Gastroesophageal sphincter (tissue), 4 donors: ENCODE data around the gene CLASP2. TPM values are rescaled to one million over a fixed set of nuclear protein-coding genes. Genes with fewer than 3 reads are reported as not detected.

ENCODE experiments used
- ATAC-seq: fragments of 150-250 bp; one replicate; pipeline ENCODE4 v1.9.1; 2016; ENCODE audit warnings: mild to moderate bottlenecking, moderate library complexity
- H3K27ac ChIP-seq, 4 donors: fragments of 200-600 bp; sonication (generic) in 3 of 4; 1 replicate in 3 of 4; 2 replicates in 1 of 4; pipeline ENCODE4 v1.5.1; 2016 to 2019
- H3K27me3 ChIP-seq: fragments of 200-600 bp; sonication (generic); one replicate; pipeline ENCODE4 v1.5.1; 2019
- H3K36me3 ChIP-seq, 2 donors: fragments of 200-600 bp; sonication (generic); one replicate each; pipeline ENCODE4 v1.5.1; 2019; ENCODE audit warnings: control low read depth in 1 of 2
- H3K4me1 ChIP-seq, 3 donors: fragments of 200-600 bp; sonication (generic); 1 replicate in 2 of 3; 2 replicates in 1 of 3; pipeline ENCODE4 v1.5.1; 2016 to 2019; ENCODE audit warnings: control low read depth in 2 of 3
- H3K4me3 ChIP-seq, 2 donors: fragments of 200-600 bp; sonication (generic); one replicate each; pipeline ENCODE4 v1.5.1; 2019; ENCODE audit warnings: mild to moderate bottlenecking in 1 of 2, moderate library complexity in 1 of 2
- H3K9me3 ChIP-seq, 3 donors: fragments of 200-600 bp; sonication (generic); one replicate each; pipeline ENCODE4 v1.5.1; 2017 to 2019; ENCODE audit warnings: control low read depth in 2 of 3
- EP300 ChIP-seq: sonication (generic); formaldehyde crosslinking; IDR thresholded peaks from one replicate; pipeline ENCODE4 v1.6.1; 2017; ENCODE audit warnings: antibody characterized with exemption, mild to moderate bottlenecking
- POLR2A ChIP-seq, 2 donors: fragments of 450-650 bp; IDR thresholded peaks; one replicate each; pipeline ENCODE4 v1.6.1; 2017; ENCODE audit warnings: antibody characterized with exemption in 2 of 2, mild to moderate bottlenecking in 2 of 2, moderate library complexity in 1 of 2
- POLR2AphosphoS5 ChIP-seq: sonication (generic); formaldehyde crosslinking; IDR thresholded peaks from one replicate; pipeline ENCODE4 v1.6.1; 2017; ENCODE audit warnings: antibody characterized with exemption
- WGBS, 2 donors: methylation state at CpG; one replicate each; pipeline ENCODE4 v1.1.5; 2018; ENCODE audit warnings: low coverage in 1 of 2; 5-methylcytosine and 5-hydroxymethylcytosine counted together
- total RNA-seq, 4 donors: library from RNA; depleted of rRNA; stranded (reverse); fragments of >200 nt; gene quantifications; one replicate each; pipeline ENCODE4 v1.1.0, GENCODE V29; 2016
- TF ChIP-seq, protein P1 (sequence below), 4 experiments: fragments of 200-600 bp in 2 of 4; fragments of 450-650 bp in 2 of 4; sonication (generic) in 1 of 4; IDR thresholded peaks; one replicate each; pipeline ENCODE4 v1.5.1; 2017 to 2019; ENCODE audit warnings: antibody characterized with exemption in 4 of 4, mild to moderate bottlenecking in 2 of 4, moderate library complexity in 2 of 4

CLASP2 gene
- total RNA-seq, 4 donors from 2014 or later = 45.3 to 90.7 (median 54.1) TPM

DNA sequence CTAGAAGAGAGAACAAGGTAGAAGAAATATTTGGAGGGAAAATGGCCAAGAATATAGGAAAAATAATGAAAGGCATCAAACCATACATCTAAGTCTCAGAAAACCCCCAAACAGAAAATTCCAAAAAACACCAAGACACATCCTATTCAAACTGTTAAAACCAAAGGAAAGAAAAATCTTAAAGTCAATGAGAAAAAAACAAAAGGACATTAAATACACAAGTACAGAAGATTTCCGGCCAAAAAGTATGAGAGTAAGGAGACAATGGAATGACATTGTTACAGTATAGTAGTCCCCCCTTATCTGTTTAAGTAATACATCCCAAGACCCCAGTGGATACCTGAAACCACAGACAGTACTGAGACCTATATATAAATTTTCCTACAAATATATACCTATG is 18.8 kb downstream of the CLASP2 start:
- H3K27ac ChIP-seq = no peak overlapping the region
- peaks cover 0 to 3% of the 10 kb centered on the region in 2 donors for H3K36me3 ChIP-seq
- TF ChIP-seq POLR2A (IDR thresholded peaks at IDR 0.05) (no peak), POLR2AphosphoS5 (no peak), EP300 (no peak)
- TF ChIP-seq, protein P1, sequence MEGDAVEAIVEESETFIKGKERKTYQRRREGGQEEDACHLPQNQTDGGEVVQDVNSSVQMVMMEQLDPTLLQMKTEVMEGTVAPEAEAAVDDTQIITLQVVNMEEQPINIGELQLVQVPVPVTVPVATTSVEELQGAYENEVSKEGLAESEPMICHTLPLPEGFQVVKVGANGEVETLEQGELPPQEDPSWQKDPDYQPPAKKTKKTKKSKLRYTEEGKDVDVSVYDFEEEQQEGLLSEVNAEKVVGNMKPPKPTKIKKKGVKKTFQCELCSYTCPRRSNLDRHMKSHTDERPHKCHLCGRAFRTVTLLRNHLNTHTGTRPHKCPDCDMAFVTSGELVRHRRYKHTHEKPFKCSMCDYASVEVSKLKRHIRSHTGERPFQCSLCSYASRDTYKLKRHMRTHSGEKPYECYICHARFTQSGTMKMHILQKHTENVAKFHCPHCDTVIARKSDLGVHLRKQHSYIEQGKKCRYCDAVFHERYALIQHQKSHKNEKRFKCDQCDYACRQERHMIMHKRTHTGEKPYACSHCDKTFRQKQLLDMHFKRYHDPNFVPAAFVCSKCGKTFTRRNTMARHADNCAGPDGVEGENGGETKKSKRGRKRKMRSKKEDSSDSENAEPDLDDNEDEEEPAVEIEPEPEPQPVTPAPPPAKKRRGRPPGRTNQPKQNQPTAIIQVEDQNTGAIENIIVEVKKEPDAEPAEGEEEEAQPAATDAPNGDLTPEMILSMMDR (IDR thresholded peaks at IDR 0.05) = no peak
- H3K9me3 ChIP-seq = peaks cover 0 to 13% (median 0%) of the 10 kb centered on the region in 3 donors
- H3K27me3 ChIP-seq = no peaks in the 10 kb centered on the region
- H3K4me1 ChIP-seq = no peaks in the 10 kb centered on the region
- no peak for ATAC-seq
- no peak overlapping the region for H3K4me3 ChIP-seq
- 96 to 100% methylated on average over 1 of the region's 1 CpG for WGBS, 2 donors

DNA sequence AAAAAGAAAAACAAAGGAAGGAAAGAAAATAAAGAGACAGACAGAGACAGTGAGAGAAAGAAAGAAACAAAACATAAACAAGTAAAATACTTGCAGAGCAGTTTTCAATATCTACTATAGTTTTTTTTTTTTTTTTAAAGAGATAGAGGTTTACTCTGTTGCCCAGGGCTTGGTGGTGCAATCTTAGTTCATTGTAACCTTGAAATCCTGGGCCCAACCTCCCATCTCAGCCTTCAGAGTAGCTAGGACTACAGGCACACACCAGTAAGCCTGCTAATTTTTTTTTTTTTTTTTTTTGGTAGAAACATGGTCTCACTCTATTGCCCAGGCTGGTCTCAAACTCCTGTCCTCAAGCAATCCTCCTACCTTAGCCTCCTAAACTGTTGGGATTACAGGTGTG is 23.1 kb downstream of the CLASP2 start:
- TF ChIP-seq POLR2A (IDR thresholded peaks at IDR 0.05) (no peak), POLR2AphosphoS5 (no peak), EP300 (no peak)
- TF ChIP-seq, protein P1 (IDR thresholded peaks at IDR 0.05) = no peak
- Histone ChIP-seq H3K9me3 (no peaks in the 10 kb centered on the region), H3K27ac (no peak overlapping the region), H3K4me3 (no peak overlapping the region), H3K36me3 (peaks cover 0 to 3% of the 10 kb centered on the region in 2 donors), H3K27me3 (no peaks in the 10 kb centered on the region), H3K4me1 (no peaks in the 10 kb centered on the region)
- no peak for ATAC-seq

DNA sequence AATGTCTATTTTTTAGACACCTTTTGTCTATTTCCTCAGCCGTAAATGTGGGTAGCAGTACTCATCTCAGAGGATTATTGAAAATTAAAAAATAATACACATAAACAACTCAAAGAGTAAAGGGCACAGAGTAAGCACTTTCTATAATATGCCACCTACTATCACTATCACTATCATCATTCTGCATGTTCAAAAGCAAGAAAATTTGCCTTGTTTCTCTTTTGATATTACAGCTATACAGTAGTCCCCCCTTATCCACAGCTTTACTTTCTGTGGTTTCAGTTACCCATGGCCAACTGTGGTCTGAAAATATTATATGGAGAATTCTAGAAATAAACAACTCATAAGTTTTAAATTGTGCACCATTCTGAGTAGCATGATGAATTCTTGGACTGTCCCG is 27.7 kb downstream of the CLASP2 start:
- 92 to 100% methylated on average over 2 of the region's 2 CpGs for WGBS, 2 donors
- no peaks in the 10 kb centered on the region for H3K36me3 ChIP-seq

DNA sequence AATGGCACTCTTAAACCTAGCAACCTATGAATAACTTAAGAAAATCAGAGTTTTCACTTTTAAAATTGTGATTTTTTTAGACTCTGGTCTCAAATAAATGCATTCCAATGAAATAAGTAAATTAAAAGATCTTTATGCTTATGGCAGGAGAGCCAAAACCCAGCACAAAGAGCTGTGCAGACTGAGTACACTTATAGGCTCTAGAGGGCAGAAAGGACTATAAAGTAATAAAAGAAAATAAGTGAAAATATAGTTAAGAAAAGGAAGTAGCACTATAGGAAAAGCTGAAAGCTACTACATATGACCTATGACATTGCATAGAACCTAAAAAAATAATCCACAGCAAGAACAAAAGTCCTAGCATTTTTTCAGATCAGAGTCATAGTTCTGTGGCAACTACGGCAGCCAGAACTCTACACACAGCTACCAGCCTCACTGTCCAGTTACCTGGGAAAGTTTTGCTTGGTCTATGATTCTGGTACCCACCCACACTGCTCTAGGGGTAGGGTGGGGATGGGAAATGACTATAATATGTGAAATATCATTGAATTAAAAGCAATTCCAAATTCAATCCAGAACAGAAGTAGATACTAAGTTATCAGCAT is 30.5 kb downstream of the CLASP2 start:
- no peaks in the 10 kb centered on the region for H3K4me1 ChIP-seq
- H3K9me3 ChIP-seq = no peaks in the 10 kb centered on the region
- H3K27ac ChIP-seq = no peak overlapping the region
- H3K27me3 ChIP-seq = no peaks in the 10 kb centered on the region
- H3K36me3 ChIP-seq = peaks cover 0 to 18% of the 10 kb centered on the region in 2 donors
- H3K4me3 ChIP-seq = no peak overlapping the region
- WGBS, 2 donors = 58% methylated on average over 1 of the region's 1 CpG; no CpG with 5 or more reads in 1 of the 2 donors
- TF ChIP-seq POLR2A (IDR thresholded peaks at IDR 0.05) (no peak), POLR2AphosphoS5 (no peak), EP300 (no peak)
- TF ChIP-seq, protein P1 (IDR thresholded peaks at IDR 0.05) = no peak
- no peak for ATAC-seq

More for the DNA sequence above, 27.7 kb downstream of the CLASP2 start:
- no peak overlapping the region for H3K27ac ChIP-seq
- TF ChIP-seq, protein P1 (IDR thresholded peaks at IDR 0.05) = no peak
- TF ChIP-seq EP300 (no peak), POLR2A (IDR thresholded peaks at IDR 0.05) (no peak), POLR2AphosphoS5 (no peak)
- H3K9me3 ChIP-seq = no peaks in the 10 kb centered on the region
- H3K4me1 ChIP-seq = no peaks in the 10 kb centered on the region
- H3K27me3 ChIP-seq = no peaks in the 10 kb centered on the region
- ATAC-seq = no peak
- no peak overlapping the region for H3K4me3 ChIP-seq

DNA sequence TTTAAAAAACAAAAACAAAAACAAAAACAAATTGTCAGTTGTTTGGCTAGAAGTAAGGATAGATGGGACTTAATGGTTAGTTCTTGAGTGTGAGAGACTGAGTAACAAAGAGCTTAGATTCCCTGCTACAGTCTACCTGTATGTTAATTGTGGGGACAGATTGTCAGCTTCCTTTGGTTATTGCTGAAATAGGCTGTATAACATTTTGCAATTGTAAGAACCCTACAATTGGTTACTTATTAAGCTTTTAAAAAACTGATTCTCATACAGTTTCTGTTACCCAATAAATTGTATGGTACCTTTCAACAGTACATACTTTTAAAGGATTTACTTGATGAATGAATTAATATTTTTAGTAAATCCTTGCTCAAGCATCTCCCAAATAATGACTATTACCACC is 35.3 kb downstream of the CLASP2 start:
- no peak overlapping the region for H3K4me3 ChIP-seq
- H3K4me1 ChIP-seq = no peaks in the 10 kb centered on the region
- TF ChIP-seq, protein P1 (IDR thresholded peaks at IDR 0.05) = no peak
- TF ChIP-seq POLR2A (IDR thresholded peaks at IDR 0.05) (no peak), EP300 (no peak), POLR2AphosphoS5 (no peak)
- ATAC-seq = no peak
- H3K27ac ChIP-seq = no peak overlapping the region
- peaks cover 0 to 12% (median 0%) of the 10 kb centered on the region in 3 donors for H3K9me3 ChIP-seq
- no peaks in the 10 kb centered on the region for H3K27me3 ChIP-seq
- peaks cover 0 to 47% of the 10 kb centered on the region in 2 donors for H3K36me3 ChIP-seq
